Sigmoid colon (tissue), 7 donors: ENCODE results near the gene TAX1BP1. TPM values are rescaled to one million over a fixed set of nuclear protein-coding genes. Genes with fewer than 3 reads are reported as not detected.

Source experiments
- DNase-seq: peaks from one replicate; pipeline ENCODE4 v3.0.0-alpha.2; 2019
- H3K27ac ChIP-seq, 4 donors: fragments of 200-600 bp; sonication (generic); one replicate each; pipeline ENCODE4 v1.5.1; 2016 to 2019; ENCODE audit warnings: mild to moderate bottlenecking in 1 of 4
- H3K27me3 ChIP-seq, 3 donors: fragments of 200-600 bp; sonication (generic); one replicate each; pipeline ENCODE4 v1.5.1; 2019; ENCODE audit warnings: mild to moderate bottlenecking in 1 of 3
- H3K36me3 ChIP-seq, 4 donors: fragments of 200-600 bp; sonication (generic); one replicate each; pipeline ENCODE4 v1.5.1; 2016 to 2019
- H3K4me1 ChIP-seq, 4 donors: fragments of 200-600 bp; sonication (generic); one replicate each; pipeline ENCODE4 v1.5.1; 2017 to 2019
- H3K4me3 ChIP-seq, 4 donors: fragments of 200-600 bp; sonication (generic); one replicate each; pipeline ENCODE4 v1.5.1; 2017 to 2019; ENCODE audit warnings: mild to moderate bottlenecking in 2 of 4, moderate library complexity in 1 of 4
- H3K9me3 ChIP-seq, 4 donors: fragments of 200-600 bp in 3 of 4; sonication (generic) in 3 of 4; one replicate each; pipeline versions ENCODE4 v1.5.1 to v1.6.1; 2013 to 2019
- EP300 ChIP-seq, 4 donors: sonication (generic); formaldehyde crosslinking; IDR thresholded peaks; one replicate each; pipeline ENCODE4 v1.6.1; 2017; ENCODE audit warnings: antibody characterized with exemption in 4 of 4
- POLR2A ChIP-seq, 2 donors: fragments of 450-650 bp; IDR thresholded peaks; one replicate each; pipeline ENCODE4 v1.6.1; 2016; ENCODE audit warnings: antibody characterized with exemption in 2 of 2, mild to moderate bottlenecking in 2 of 2, moderate library complexity in 2 of 2
- POLR2AphosphoS5 ChIP-seq, 4 donors: sonication (generic); formaldehyde crosslinking; IDR thresholded peaks; one replicate each; pipeline ENCODE4 v1.6.1; 2017; ENCODE audit warnings: antibody characterized with exemption in 4 of 4
- WGBS, 2 donors: extraction: QIAGEN DNeasy Blood & Tissue Kit; methylation state at CpG; one replicate each; pipeline ENCODE4 v1.1.7; 2013; 5-methylcytosine and 5-hydroxymethylcytosine counted together
- intact Hi-C: fragments of 100-400 bp; cut with DNase I; formaldehyde crosslinking; loops from one replicate; pipeline ENCODE4 v1.15.1; 2023
- polyA plus RNA-seq, 3 donors: library from polyadenylated mRNA; stranded (reverse); fragments of 200-250 nt; gene quantifications; one replicate each; pipeline ENCODE4 v1.2.3, GENCODE V29; 2013
- total RNA-seq, 4 donors: library from RNA; depleted of rRNA; stranded (reverse); fragments of >200 nt; gene quantifications; one replicate each; pipeline ENCODE4 v1.1.0, GENCODE V29; 2016
- TF ChIP-seq, protein P1 (sequence below), 4 experiments: fragments of 450-650 bp in 3 of 4; fragments of 200-600 bp in 1 of 4; IDR thresholded peaks; one replicate each; pipeline ENCODE4 v1.5.1; 2016 to 2019; ENCODE audit warnings: antibody characterized with exemption in 4 of 4, mild to moderate bottlenecking in 3 of 4, moderate library complexity in 2 of 4
- donor health status: healthy with polysubstance abuse.
- donor health status: Bipolar disorder and iron deficiency.
- donor health status: healthy.

TAX1BP1 gene
- total and polyA plus RNA-seq, 7 donors: 72.7 to 170 (median 111) TPM

DNA sequence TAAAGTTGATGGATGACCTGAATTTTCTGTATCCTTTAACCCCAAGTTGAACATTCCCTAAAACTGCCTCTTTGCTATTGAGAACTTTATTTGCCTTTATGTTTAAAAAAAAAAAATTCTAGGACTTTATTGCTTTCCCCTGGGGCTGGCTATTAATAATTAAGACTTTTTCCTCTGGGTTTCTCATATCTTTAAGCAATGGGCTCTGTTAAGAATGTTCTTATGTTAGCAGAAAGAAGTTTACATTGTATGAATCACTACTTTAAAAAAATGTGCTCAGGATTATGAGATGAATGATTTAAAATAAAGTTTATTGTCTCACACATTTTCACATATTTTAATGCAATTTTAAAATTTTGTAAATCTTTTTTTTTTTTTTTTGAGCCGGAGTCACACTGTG lies 19.5 kb downstream of the TAX1BP1 start:
- peaks cover 0 to 7% (median 0%) of the 10 kb centered on the region in 4 donors for H3K4me1 ChIP-seq
- no peak overlapping the region for H3K27ac ChIP-seq
- intact Hi-C loops: no loop called here
- TF ChIP-seq, protein P1, sequence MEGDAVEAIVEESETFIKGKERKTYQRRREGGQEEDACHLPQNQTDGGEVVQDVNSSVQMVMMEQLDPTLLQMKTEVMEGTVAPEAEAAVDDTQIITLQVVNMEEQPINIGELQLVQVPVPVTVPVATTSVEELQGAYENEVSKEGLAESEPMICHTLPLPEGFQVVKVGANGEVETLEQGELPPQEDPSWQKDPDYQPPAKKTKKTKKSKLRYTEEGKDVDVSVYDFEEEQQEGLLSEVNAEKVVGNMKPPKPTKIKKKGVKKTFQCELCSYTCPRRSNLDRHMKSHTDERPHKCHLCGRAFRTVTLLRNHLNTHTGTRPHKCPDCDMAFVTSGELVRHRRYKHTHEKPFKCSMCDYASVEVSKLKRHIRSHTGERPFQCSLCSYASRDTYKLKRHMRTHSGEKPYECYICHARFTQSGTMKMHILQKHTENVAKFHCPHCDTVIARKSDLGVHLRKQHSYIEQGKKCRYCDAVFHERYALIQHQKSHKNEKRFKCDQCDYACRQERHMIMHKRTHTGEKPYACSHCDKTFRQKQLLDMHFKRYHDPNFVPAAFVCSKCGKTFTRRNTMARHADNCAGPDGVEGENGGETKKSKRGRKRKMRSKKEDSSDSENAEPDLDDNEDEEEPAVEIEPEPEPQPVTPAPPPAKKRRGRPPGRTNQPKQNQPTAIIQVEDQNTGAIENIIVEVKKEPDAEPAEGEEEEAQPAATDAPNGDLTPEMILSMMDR (IDR thresholded peaks at IDR 0.05): no peak
- TF ChIP-seq POLR2A (IDR thresholded peaks at IDR 0.05): no peak
- TF ChIP-seq POLR2AphosphoS5 (IDR thresholded peaks at IDR 0.05): no peak
- no peak for TF ChIP-seq EP300 (IDR thresholded peaks at IDR 0.05)
- no peaks in the 10 kb centered on the region for H3K27me3 ChIP-seq
- H3K36me3 ChIP-seq: peaks cover 0 to 59% (median 3%) of the 10 kb centered on the region in 4 donors
- no peak for DNase-seq
- 96 to 100% methylated on average over 1 of the region's 1 CpG for WGBS, 2 donors
- no peak overlapping the region for H3K4me3 ChIP-seq
- H3K9me3 ChIP-seq: no peaks in the 10 kb centered on the region

DNA sequence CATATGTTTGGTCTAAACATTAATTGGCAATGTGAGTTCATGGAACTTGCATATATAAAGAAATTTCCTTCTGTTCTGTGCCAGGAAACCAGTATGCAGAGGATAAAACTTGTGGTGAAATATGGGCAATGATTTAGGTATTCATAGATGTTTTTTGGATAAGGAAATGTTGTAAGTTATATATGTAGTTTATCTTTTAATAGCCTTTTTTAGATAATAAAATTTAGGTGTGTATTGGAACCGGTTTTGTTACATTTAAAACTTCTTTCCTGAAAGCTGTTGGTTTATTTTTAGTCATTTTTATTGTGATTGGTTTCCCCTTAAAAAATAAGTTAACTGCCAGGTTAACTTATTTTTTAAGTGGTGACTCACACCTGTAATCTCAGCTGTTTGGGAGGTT lies 22.1 kb downstream of the TAX1BP1 start:
- WGBS, 2 donors: 18 to 59% methylated on average over 1 of the region's 1 CpG
- H3K27ac ChIP-seq: no peak overlapping the region
- TF ChIP-seq EP300 (IDR thresholded peaks at IDR 0.05) (no peak), POLR2A (IDR thresholded peaks at IDR 0.05) (no peak), POLR2AphosphoS5 (IDR thresholded peaks at IDR 0.05) (no peak)
- TF ChIP-seq, protein P1 (IDR thresholded peaks at IDR 0.05): no peak
- H3K4me3 ChIP-seq: no peak overlapping the region
- no peak for DNase-seq
- intact Hi-C loops: no loop called here
- peaks cover 0 to 52% (median 3%) of the 10 kb centered on the region in 4 donors for H3K36me3 ChIP-seq
- H3K9me3 ChIP-seq: no peaks in the 10 kb centered on the region
- no peaks in the 10 kb centered on the region for H3K27me3 ChIP-seq
- H3K4me1 ChIP-seq: peaks cover 0 to 7% (median 0%) of the 10 kb centered on the region in 4 donors

DNA sequence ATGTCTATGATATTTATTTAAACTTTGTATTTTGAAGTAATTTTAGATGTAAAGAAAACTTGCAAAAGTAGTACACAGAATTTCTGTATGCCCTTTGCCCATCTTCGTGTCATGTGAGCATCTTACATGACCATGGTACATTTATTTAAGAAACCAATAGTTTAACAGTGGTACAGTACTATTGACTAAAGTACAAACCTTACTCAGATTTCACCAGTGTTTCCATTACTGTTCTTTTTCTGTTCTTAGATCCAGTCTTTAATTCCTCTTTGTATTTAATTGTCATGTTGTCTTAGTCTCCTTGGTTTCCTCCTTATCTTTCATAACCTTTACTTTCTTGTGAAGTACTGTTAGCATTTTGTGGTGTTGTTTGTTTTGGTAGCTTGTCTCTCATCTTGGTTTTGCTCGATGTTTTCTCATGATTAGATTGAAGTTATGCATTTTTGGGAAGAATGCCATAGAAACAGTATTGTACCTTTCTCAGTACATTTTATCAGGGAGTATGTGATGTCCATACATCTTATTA lies 24.1 kb downstream of the TAX1BP1 start:
- no peak for TF ChIP-seq POLR2A (IDR thresholded peaks at IDR 0.05)
- TF ChIP-seq, protein P1 (IDR thresholded peaks at IDR 0.05): no peak
- no peak for TF ChIP-seq POLR2AphosphoS5 (IDR thresholded peaks at IDR 0.05)
- TF ChIP-seq EP300 (IDR thresholded peaks at IDR 0.05): no peak
- Histone ChIP-seq H3K27ac (no peak overlapping the region), H3K9me3 (no peaks in the 10 kb centered on the region), H3K36me3 (peaks cover 0 to 36% (median 0%) of the 10 kb centered on the region in 4 donors), H3K4me1 (peaks cover 0 to 7% (median 0%) of the 10 kb centered on the region in 4 donors), H3K27me3 (no peaks in the 10 kb centered on the region), H3K4me3 (no peak overlapping the region)
- 32 to 72% methylated on average over 2 of the region's 2 CpGs for WGBS, 2 donors
- DNase-seq: no peak
- intact Hi-C loops: no loop called here

DNA sequence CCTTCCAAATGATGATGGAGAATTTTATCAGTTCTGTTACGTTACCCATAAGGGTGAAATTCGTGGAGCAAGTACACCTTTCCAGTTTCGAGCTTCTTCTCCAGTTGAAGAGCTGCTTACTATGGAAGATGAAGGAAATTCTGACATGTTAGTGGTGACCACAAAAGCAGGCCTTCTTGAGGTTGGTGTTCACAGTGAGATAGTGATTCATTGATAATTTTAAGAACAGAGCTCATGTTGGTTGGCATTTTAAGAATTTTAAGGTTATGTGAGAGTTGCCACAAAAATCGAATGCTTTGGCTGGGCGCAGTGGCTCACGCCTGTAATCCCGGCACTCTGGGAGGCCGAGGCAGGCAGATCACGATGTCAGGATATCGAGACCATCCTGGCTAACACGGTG lies 25.9 kb downstream of the TAX1BP1 start:
- Histone ChIP-seq H3K4me3 (no peak overlapping the region), H3K36me3 (peaks cover 0 to 34% (median 0%) of the 10 kb centered on the region in 4 donors), H3K27ac (no peak overlapping the region), H3K4me1 (peaks cover 0 to 7% (median 0%) of the 10 kb centered on the region in 4 donors), H3K27me3 (no peaks in the 10 kb centered on the region), H3K9me3 (no peaks in the 10 kb centered on the region)
- no peak for DNase-seq
- intact Hi-C loops: no loop called here
- TF ChIP-seq POLR2AphosphoS5 (IDR thresholded peaks at IDR 0.05): no peak
- TF ChIP-seq, protein P1 (IDR thresholded peaks at IDR 0.05): no peak
- TF ChIP-seq POLR2A (IDR thresholded peaks at IDR 0.05): no peak
- TF ChIP-seq EP300 (IDR thresholded peaks at IDR 0.05): no peak
- 96 to 97% methylated on average over 11 of the region's 11 CpGs for WGBS, 2 donors

DNA sequence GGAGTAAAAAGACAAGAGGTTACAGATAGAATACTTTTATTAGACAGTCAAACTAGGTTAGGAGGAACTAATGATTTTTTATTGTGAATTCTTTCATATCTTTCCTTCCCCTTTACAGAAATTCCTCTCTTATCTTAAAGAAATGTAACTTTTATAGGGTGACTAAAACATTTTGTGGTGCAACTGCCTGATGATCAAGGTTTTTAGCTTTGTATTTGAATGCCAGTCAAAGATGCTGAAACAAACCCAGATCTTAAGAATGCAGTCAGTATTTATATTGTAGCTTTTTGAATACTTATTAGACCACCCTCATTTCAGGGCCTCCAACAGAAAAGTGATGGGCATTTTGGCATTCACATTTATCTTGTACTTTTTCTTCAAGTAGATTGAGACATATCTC lies 27.4 kb downstream of the TAX1BP1 start:
- intact Hi-C loops: no loop called here

More for the DNA sequence above, 27.4 kb downstream of the TAX1BP1 start:
- Histone ChIP-seq H3K27me3 (no peaks in the 10 kb centered on the region), H3K4me3 (no peak overlapping the region), H3K9me3 (no peaks in the 10 kb centered on the region), H3K36me3 (peaks cover 0 to 34% (median 0%) of the 10 kb centered on the region in 4 donors), H3K27ac (no peak overlapping the region), H3K4me1 (peaks cover 0 to 7% (median 0%) of the 10 kb centered on the region in 4 donors)
- DNase-seq: no peak
- no peak for TF ChIP-seq EP300 (IDR thresholded peaks at IDR 0.05)
- TF ChIP-seq, protein P1 (IDR thresholded peaks at IDR 0.05): no peak
- no peak for TF ChIP-seq POLR2A (IDR thresholded peaks at IDR 0.05)
